T-helper 1 cell treated with Interleukin-12 subunit alpha and Interleukin-12 subunit beta and Interleukin-4 antibody, amounts not matched to agents 30 ng/mL and 1 ng/mL, for 36 hours (primary cell): ENCODE measurements around the gene KCNA2. TPM values are rescaled to one million over a fixed set of nuclear protein-coding genes. Genes with fewer than 3 reads are reported as not detected.

Experiments used
- intact Hi-C: fragments of 100-400 bp; cut with micrococcal nuclease; formaldehyde crosslinking; loops from one replicate; pipeline ENCODE4 v1.15.1; 2024
- total RNA-seq: library from RNA; stranded (reverse); gene quantifications from 2 replicates; pipeline ENCODE4 v1.2.3, GENCODE V29; 2022

Gene KCNA2
- 10.7 and 12.9 TPM in 2 replicates for total RNA-seq

GRCh38 chr1:110605901-110606656 lies at the start of gene KCNA2:
KCNA2 (minus strand) TSS chr1:110606358; CDS start chr1:110604782, 1,576 bp downstream.
- intact Hi-C loops = loop anchor here (2.0 kb wide), 1 partner anchor 81 kb away; no protein-coding TSS in a partner anchor

DNA sequence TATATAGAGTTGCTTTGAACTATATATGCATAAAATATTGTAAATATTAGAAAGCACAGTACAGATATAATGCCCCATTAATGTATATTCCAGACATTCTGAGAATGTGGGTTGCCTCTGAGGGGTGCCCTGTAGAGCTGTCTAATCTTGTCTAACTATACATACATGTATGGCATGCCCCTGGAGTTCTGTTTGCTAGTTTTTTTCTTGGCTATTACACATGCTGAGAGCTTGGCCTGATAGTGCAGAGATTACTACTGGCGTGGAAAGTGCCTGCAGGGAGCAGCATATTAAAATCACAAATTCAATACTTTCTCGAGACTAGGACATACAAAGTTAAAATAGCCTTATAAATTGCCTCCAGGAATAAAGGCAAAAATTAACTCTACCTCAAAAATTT lies 44.5 kb upstream of the KCNA2 start:
- intact Hi-C loops = no loop called here

DNA sequence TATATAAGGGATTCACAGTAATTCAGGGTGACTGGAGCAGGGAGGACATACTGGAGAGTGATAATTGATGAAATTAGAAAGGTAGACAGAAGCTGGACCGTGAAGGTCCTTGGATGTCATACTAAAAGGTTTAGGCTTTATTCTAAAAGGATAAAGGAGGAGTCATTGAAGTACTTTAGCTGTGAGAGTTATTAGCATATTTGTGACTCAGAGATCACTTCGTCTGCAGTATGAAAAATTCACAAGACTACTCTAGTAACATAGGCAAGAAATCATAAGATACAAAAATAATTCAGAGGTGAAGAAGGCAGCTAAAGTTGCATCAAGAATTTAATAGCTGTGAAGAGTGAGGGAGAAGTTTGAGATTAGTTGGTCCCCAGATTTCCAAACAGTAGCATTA lies 42.3 kb upstream of the KCNA2 start:
- intact Hi-C loops = no loop called here

- intact Hi-C loops = loop anchor here (1.0 kb wide), 5 partner anchors 12 to 28 kb away; no protein-coding TSS in a partner anchor
Measured at GRCh38 chr1:110647254-110647891, 41.2 kb upstream of the KCNA2 start.

- intact Hi-C loops = no loop called here
Measured at GRCh38 chr1:110645821-110646735, 39.9 kb upstream of the KCNA2 start.

- intact Hi-C loops = no loop called here
Measured at GRCh38 chr1:110645211-110645610, 39.1 kb upstream of the KCNA2 start.

DNA sequence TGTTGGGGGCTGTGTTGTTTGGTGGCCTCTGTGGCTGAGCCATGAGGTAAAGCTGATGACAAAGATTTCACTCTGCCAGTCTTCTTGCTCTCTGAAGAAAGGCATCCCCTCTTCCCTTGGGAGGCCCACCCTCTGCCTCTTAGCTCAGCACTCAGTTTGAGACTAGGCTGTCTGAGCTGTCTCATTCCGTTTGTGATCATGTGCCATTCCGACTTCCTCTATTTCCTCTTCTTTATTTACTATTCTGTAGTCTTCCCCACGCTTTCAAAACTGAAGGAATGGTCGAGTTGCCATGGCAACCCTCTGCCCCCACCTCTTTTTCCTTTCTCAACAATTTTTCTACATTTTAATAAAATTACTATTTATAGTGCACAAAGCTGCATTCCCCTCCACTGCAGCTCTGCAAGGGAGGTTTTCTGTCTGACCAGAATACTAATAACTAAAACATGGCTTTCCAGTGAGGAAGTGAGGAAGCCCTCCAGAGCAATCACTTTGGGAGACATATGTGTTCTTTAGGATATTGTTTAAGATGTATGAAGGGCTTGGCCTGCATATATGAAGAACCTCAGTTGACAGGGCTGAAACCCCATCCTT lies 37.8 kb upstream of the KCNA2 start:
- intact Hi-C loops = no loop called here

DNA sequence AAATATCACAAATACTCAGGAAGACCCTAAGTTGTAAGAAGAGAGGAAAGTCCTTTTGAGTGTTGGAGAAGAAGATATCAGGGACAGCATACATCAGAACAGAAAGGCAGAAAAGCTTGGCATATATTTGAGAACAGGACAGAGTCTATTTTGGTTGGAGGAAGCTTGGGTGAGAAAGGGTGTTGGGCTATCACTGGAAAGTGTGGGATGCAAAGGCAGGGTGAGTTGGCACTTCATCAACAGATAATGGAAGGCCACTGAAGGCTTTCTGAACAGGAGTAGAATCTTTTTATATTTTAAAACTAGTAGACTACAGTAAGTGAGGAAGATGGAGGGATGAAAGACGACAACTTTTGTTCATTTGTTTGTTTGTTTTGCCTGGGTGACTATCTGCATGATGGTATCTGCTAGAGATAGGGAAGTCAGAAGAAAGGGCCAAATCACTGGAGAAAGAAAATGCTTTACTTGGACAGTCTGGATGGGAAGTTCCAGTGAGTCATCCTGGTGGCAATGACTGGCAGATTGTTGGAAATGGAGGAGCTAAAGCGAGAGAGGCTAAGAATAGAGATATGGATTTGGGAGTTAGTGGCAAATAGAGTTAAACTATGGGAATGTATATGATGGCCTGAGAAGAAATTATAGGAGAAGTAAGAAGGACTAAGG lies 33.7 kb upstream of the KCNA2 start:
- intact Hi-C loops = loop anchor here (10.0 kb wide), 1 partner anchor 605 kb away; the partner anchor contains the start of gene STRIP1

DNA sequence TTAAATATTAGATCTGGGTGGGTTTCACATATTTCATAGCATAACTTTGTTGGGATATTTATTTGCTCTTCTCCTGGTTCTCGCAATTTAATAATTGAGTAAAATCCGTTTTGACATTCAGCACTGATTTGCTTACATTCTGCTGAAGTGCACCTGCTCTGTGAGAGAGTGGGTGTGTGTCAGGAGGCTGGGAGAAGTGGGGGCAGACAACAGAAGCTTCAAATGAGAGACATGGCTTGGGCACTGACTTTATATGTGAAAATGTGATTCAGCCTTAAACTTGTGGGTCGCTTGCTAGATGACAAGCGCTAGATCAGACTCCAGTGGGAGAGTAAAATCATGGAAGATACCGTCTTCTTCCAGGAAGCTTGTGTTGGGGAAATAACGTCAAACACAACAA lies 32.4 kb upstream of the KCNA2 start:
- intact Hi-C loops = loop anchor here (10.0 kb wide), 1 partner anchor 604 kb away; the partner anchor contains the start of gene STRIP1

- intact Hi-C loops = loop anchor here (10.0 kb wide), 1 partner anchor 603 kb away; the partner anchor contains the start of gene STRIP1
Measured at GRCh38 chr1:110638058-110638457, 31.9 kb upstream of the KCNA2 start.

GRCh38 chr1:110637475-110637874 lies 31.3 kb upstream of the KCNA2 start:
- intact Hi-C loops = loop anchor here (10.0 kb wide), 1 partner anchor 603 kb away; the partner anchor contains the start of gene STRIP1

GRCh38 chr1:110636149-110636935 lies 30.2 kb upstream of the KCNA2 start:
- intact Hi-C loops = loop anchor here (10.0 kb wide), 1 partner anchor 602 kb away; the partner anchor contains the start of gene STRIP1

- intact Hi-C loops = loop anchor here (1.0 to 10.0 kb wide), 2 partner anchors 12 to 601 kb away; partner anchors contain the start of gene STRIP1
Measured at GRCh38 chr1:110635434-110635833, 29.3 kb upstream of the KCNA2 start.

DNA sequence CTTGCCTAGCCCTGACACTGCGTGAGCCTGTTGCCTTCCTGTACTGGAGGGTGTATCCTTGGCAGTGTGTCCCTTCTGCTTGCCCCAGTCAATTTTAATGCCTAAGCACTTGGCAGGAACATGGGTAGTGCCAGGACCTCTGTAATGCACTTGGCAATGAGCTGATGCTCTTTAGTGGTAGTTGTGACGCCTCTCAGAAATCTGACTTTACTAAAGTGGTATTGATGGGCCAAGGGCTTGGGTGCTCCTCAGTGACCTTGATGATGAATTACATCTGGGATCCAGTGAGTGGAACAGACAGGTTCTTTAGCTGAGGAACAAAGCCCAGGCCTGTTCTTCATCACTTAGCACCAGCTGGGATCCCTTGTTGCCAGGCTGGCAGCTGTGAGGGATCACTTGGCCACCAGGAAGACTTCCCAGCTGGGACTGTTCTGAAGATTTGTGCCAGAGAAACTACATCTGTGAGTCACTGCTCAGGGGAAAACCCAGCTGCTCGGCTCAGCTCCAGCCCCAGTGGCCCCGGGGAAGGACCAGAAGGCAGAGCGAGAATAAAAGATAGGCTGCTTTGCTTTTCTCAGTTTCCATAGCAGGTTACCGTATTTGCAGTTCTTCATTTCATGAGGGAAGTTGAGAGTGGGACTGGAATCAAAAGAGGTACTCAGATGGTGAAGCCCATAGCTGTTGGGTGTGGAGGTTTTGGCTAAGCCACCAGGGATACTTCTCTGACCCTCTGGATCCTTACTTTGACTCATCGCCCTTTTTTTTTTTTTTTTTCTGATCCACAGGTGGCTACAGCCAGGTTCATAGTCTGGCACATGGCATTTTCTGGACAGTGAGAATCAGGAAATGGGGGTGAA lies 28.5 kb upstream of the KCNA2 start:
- intact Hi-C loops = loop anchor here (1.0 to 10.0 kb wide), 5 partner anchors 13 to 963 kb away; partner anchors contain the start of gene STRIP1

DNA sequence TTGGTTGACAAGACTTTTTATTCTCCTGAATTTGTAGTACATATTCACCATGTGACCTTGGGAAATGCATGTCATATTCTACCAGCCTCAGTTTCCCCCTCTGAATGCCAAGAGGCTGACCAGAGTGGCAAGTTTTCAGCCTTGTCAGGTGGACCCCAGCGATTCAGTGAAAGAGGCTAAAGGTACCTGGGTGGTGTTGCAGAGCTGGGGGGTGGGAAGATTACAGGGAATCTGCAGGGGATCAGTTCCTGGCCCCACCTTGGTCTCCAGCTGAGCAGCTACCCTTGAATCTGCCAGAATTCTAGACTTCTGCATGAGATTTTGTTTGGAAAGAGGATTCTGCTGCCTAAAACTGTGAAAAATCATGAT lies 27.9 kb upstream of the KCNA2 start:
- intact Hi-C loops = loop anchor here (5.0 to 10.0 kb wide), 4 partner anchors 113 to 963 kb away; partner anchors contain the start of gene STRIP1

- intact Hi-C loops = loop anchor here (5.0 to 10.0 kb wide), 4 partner anchors 114 to 964 kb away; partner anchors contain the start of gene STRIP1
Measured at GRCh38 chr1:110633646-110634030, 27.5 kb upstream of the KCNA2 start.

DNA sequence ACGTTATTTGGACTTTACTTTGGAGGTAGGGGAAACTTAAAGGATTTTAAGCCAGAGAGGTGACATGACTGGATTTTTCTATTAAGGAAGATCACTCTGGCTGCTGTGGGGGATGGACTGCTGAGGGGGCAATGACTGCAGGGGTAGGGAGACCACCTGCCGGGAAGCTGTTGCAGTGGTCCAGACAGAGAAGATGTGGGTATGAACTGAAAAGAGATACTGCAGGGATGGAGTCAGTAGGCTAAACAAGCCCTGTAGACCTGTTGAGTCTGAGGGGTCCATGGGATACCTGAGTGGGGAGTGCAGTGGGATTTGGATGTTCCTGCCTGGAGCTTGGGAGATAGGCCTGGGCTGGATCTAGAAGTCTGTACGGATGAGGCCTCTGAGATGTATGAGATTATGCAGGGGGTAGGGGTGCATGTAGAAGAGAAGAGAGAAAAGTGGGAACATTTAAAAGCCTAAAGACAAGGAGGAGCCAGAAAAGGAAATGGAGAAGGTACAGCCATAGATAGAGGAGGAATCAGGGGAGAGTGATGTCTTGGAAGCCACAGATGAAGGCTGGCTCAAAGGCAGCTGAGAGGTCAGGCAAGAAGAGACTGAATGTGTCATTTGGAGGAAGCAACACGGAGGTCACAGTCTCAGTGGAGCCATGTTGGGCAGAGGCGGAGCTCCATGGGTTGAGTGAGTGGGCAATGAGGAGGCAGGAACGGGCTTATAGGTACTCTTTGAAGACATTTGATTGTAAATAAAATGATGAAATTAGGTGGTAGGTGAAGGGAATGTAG lies 25.9 kb upstream of the KCNA2 start:
- intact Hi-C loops = loop anchor here (1.0 to 10.0 kb wide), 12 partner anchors 13 to 965 kb away; partner anchors contain the start of gene STRIP1
